ENCODE data around the gene ANKRD2. TPM values are rescaled to one million over a fixed set of nuclear protein-coding genes. Genes with fewer than 3 reads are reported as not detected.
"Not testable (repeated sequence)": the region's sequence is repeated elsewhere in the genome, so short reads cannot be mapped to it uniquely, and the experiment has no call there.

ANKRD2 gene, protein sequence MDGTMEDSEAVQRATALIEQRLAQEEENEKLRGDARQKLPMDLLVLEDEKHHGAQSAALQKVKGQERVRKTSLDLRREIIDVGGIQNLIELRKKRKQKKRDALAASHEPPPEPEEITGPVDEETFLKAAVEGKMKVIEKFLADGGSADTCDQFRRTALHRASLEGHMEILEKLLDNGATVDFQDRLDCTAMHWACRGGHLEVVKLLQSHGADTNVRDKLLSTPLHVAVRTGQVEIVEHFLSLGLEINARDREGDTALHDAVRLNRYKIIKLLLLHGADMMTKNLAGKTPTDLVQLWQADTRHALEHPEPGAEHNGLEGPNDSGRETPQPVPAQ
- 0.98 TPM for total RNA-seq
- long read RNA-seq, partial matches to known transcripts = 1 of 1 reads
- long read RNA-seq, other reads (novel, unspliced or antisense) = 0 of 1 reads

DNA sequence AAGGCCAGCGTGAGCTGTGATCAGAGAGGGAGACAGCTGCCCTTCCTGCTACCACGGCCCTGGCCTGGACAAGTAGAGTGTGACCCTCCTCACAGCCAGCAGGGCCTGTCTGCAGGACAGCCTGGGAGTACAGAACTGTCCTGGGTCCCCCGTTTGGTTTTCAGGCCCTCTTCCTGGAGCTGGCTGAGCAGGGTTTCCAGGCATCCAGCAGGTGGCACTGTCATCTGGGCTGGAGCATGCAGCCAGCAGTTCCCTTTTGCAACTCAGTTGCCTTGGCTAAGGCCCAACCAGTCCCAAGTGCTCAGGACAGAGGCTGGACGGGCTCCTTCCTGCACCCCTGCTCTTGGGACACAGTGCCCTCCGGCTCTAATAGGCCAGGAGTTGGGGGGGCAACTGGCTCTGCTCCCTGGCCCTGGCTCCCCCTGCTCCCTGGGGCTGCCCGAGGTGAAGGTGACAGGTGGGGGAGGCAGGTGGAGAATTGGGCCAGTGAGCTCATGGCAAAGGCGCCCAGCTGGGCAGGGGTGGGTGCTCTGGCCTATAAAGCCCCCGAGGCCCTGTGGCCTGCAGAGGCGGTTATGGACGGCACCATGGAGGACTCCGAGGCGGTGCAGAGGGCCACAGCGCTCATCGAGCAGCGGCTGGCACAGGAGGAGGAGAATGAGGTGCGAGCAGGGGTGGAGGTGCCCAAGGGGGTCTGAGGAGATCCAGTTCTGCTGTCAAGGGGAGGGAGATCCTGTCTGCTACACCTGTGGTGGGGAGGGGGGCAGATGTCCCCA, at the start of gene ANKRD2:
TSS of gene ANKRD2 (plus strand) at position 566 of the 776 bp plus-strand sequence. CDS start at position 576, 10 bp downstream.
- TF ChIP-seq, protein P1, sequence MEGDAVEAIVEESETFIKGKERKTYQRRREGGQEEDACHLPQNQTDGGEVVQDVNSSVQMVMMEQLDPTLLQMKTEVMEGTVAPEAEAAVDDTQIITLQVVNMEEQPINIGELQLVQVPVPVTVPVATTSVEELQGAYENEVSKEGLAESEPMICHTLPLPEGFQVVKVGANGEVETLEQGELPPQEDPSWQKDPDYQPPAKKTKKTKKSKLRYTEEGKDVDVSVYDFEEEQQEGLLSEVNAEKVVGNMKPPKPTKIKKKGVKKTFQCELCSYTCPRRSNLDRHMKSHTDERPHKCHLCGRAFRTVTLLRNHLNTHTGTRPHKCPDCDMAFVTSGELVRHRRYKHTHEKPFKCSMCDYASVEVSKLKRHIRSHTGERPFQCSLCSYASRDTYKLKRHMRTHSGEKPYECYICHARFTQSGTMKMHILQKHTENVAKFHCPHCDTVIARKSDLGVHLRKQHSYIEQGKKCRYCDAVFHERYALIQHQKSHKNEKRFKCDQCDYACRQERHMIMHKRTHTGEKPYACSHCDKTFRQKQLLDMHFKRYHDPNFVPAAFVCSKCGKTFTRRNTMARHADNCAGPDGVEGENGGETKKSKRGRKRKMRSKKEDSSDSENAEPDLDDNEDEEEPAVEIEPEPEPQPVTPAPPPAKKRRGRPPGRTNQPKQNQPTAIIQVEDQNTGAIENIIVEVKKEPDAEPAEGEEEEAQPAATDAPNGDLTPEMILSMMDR (IDR thresholded peaks at IDR 0.05) = peak; percentile 79
- intact Hi-C loops (cut with DNase I) = no loop called here
- H3K4me1 ChIP-seq = peaks cover 14% of the 10 kb centered on the region
- peaks cover 31% of the 10 kb centered on the region for H3K36me3 ChIP-seq
- no peaks in the 10 kb centered on the region for H3K9me3 ChIP-seq
- H3K27ac ChIP-seq = peak within 1 kb of the TSS; percentile 42
- ATAC-seq (peak; percentile 83), DNase-seq (peak; percentile 83)
- no peak within 1 kb of the TSS for H3K4me3 ChIP-seq
- no peaks in the 10 kb centered on the region for H3K27me3 ChIP-seq

DNA sequence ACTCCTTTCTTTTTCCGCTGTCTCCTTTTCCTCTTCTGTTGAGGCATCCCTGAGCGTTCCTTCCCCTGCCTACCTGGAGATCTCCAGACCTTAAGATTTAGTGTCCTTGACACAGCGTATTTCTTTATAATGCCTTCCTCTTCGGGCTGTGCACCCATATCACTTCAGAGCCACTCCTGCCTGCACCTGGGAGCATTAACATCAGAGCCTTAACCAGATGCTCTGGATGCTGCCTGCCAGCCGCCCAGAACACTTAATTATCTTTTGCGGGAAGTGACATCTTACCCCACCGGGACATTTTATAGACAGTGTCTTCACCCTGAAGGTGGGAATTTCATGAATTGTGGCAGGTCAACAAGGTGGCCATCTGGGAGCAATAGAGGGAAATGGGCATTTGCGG, 49.6 kb upstream of the ANKRD2 start:
- intact Hi-C loops (cut with DNase I) = no loop called here
- ATAC-seq (no peak), DNase-seq (no peak)
- TF ChIP-seq, protein P1 (IDR thresholded peaks at IDR 0.05) = no peak
- Histone ChIP-seq H3K27ac (no peak overlapping the region), H3K4me3 (no peak overlapping the region), H3K36me3 (no peaks in the 10 kb centered on the region), H3K27me3 (no peaks in the 10 kb centered on the region), H3K9me3 (no peaks in the 10 kb centered on the region), H3K4me1 (peaks cover 41% of the 10 kb centered on the region)

DNA sequence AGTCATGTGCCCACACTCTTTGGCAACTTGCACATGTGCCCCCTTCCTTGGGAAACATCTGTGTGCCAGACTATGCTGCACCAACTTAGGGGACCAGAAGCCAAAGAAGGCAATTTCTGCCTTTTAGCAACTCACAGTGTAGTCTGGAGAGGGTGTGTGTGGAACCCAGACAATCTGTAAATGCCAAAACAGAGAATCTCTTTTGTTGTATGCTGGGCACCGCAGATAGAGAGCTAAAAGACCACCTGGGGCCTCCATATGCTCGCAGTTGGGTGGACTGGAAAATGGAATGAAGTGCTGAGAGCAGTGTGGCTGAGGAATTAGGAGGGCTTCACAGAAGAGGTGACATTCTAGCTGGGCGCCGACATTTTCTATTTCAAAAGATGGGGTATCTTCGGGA, 47.5 kb upstream of the ANKRD2 start:
- H3K36me3 ChIP-seq = no peaks in the 10 kb centered on the region
- TF ChIP-seq, protein P1 (IDR thresholded peaks at IDR 0.05) = no peak
- ATAC-seq (no peak), DNase-seq (no peak)
- H3K27ac ChIP-seq = no peak overlapping the region
- intact Hi-C loops (cut with DNase I) = no loop called here
- H3K4me1 ChIP-seq = peaks cover 23% of the 10 kb centered on the region
- no peaks in the 10 kb centered on the region for H3K9me3 ChIP-seq
- no peak overlapping the region for H3K4me3 ChIP-seq
- no peaks in the 10 kb centered on the region for H3K27me3 ChIP-seq

DNA sequence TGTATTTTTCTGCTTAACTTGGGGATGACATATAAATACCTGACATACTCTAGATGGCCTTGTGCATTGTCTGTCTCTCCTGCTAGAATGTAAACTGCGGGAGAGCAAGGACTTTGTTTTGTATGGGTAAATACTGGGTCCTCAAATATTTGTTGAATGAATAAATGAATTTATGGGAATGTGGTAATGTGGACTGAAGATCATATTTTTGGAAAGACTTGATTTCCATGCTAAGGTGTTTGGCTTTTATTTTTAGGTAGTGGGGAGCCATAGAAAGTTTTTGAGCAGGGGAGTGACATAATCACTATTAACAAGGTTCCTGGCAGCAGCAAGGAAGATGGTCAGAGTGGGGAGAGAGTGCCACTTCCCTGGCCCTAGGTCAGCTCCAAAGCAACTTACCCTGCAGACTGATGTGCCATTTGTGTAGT, 46.9 kb upstream of the ANKRD2 start:
- no peaks in the 10 kb centered on the region for H3K36me3 ChIP-seq
- DNase-seq = no peak
- ATAC-seq = no peak
- intact Hi-C loops (cut with DNase I) = no loop called here
- TF ChIP-seq, protein P1 (IDR thresholded peaks at IDR 0.05) = no peak
- no peaks in the 10 kb centered on the region for H3K9me3 ChIP-seq
- no peak overlapping the region for H3K27ac ChIP-seq
- H3K4me3 ChIP-seq = no peak overlapping the region
- peaks cover 23% of the 10 kb centered on the region for H3K4me1 ChIP-seq
- H3K27me3 ChIP-seq = no peaks in the 10 kb centered on the region

DNA sequence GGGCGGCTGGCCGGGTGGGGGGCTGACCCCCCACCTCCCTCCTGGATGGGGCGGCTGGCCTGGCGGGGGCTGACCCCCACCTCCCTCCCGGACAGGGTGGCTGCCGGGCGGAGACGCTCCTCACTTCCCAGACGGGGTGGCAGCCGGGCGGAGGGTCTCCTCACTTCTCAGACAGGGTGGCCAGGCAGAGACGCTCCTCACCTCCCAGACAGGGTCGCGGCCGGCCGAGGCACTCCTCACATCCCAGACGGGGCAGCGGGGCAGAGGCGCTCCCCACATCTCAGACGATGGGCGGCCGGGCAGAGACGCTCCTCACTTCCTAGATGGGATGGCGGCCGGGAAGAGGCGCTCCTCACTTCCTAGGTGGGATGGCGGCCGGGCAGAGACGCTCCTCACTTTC, 43.7 kb upstream of the ANKRD2 start:
- H3K27ac ChIP-seq; H3K4me3 ChIP-seq; H3K27me3 ChIP-seq; intact Hi-C loops (cut with DNase I); DNase-seq; ATAC-seq; H3K4me1 ChIP-seq; H3K9me3 ChIP-seq; H3K36me3 ChIP-seq: not testable (repeated sequence)

All from upper lobe of right lung (tissue), 1 donor.